HCT116 (cell line): Measurements from ENCODE around the gene CAT.

Experiments used
- JUND ChIP-seq: IDR thresholded peaks from 2 replicates; pipeline ENCODE4 v1.6.1; 2012
- POLR2A ChIP-seq: IDR thresholded peaks from 2 replicates; pipeline ENCODE4 v1.7.0; 2011; ENCODE audit warnings: borderline replicate concordance; ENCODE audit not compliant: insufficient read depth, insufficient read length; ENCODE audit errors: extremely low read depth
- TF ChIP-seq, protein P1 (sequence below), 3 experiments: fragments of 200-600 bp in 1 of 3; sonication (generic) in 1 of 3; IDR thresholded peaks in 2 of 3; conservative IDR thresholded peaks in 1 of 3; 2 replicates each; pipeline ENCODE4 v1.5.1; 2012 to 2017; ENCODE audit warnings: low read depth in 2 of 3, low read length in 2 of 3, antibody characterized with exemption in 1 of 3, borderline replicate concordance in 1 of 3, control low read depth in 1 of 3, mild to moderate bottlenecking in 1 of 3, mixed read lengths in 1 of 3, mixed run types in 1 of 3, moderate library complexity in 1 of 3; ENCODE audit not compliant: insufficient read depth in 1 of 3
- TF ChIP-seq, protein P2 (sequence below): IDR thresholded peaks from 2 replicates; pipeline ENCODE4 v1.6.1; 2012
- TF ChIP-seq, protein P3 (sequence below): IDR thresholded peaks from 2 replicates; pipeline ENCODE4 v1.6.1; 2012

DNA sequence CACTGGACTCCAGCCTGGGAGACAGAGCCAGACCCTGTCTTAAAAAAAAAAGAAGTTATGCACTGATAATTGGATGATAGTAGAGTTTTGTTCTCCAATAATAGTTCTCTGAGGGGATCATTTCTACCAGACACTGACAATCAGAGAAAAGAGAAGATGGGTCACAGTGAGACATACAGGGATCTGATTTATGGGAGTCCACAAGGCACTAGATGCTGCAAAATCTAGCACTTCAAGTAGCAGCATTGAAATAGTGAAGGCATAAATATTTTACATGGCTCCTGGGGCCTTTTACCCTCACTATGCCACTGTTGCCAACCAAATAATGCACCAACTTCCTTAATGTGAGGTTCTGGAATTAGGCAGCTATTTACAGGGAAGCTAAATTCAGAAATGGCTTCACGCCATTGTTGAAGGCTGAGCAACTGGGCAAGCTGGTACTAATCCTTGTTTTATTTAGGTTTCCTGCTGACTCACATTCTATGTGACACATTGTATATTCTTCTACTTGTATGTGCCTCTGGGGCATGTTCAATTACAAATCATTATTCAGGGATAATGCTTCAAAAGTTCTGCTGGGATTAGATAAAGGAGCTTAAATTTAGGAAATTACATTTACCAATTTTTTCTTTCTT, 42.7 kb upstream of the CAT start:
- TF ChIP-seq POLR2A (no peak), JUND (no peak)
- TF ChIP-seq, protein P1, sequence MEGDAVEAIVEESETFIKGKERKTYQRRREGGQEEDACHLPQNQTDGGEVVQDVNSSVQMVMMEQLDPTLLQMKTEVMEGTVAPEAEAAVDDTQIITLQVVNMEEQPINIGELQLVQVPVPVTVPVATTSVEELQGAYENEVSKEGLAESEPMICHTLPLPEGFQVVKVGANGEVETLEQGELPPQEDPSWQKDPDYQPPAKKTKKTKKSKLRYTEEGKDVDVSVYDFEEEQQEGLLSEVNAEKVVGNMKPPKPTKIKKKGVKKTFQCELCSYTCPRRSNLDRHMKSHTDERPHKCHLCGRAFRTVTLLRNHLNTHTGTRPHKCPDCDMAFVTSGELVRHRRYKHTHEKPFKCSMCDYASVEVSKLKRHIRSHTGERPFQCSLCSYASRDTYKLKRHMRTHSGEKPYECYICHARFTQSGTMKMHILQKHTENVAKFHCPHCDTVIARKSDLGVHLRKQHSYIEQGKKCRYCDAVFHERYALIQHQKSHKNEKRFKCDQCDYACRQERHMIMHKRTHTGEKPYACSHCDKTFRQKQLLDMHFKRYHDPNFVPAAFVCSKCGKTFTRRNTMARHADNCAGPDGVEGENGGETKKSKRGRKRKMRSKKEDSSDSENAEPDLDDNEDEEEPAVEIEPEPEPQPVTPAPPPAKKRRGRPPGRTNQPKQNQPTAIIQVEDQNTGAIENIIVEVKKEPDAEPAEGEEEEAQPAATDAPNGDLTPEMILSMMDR (IDR thresholded peaks at IDR 0.05 in 2 of 3, conservative IDR thresholded peaks at IDR 0.05 in 1 of 3; ENCODE audit: borderline replicate concordance in 1 of 3, insufficient read depth in 1 of 3, low read depth in 2 of 3, low read length in 2 of 3) = no peak
- TF ChIP-seq, protein P2, sequence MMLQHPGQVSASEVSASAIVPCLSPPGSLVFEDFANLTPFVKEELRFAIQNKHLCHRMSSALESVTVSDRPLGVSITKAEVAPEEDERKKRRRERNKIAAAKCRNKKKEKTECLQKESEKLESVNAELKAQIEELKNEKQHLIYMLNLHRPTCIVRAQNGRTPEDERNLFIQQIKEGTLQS = no peak
- TF ChIP-seq, protein P3, sequence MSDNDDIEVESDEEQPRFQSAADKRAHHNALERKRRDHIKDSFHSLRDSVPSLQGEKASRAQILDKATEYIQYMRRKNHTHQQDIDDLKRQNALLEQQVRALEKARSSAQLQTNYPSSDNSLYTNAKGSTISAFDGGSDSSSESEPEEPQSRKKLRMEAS = no peak
